Lower leg skin (tissue), 3 donors: Measurements from ENCODE around the gene MYCBP2.

Experiments
- POLR2A ChIP-seq, 2 donors: fragments of 450-650 bp; IDR thresholded peaks; one replicate each; pipeline ENCODE4 v1.6.1; 2016 to 2017; ENCODE audit warnings: antibody characterized with exemption in 2 of 2, mild to moderate bottlenecking in 1 of 2, moderate library complexity in 1 of 2
- TF ChIP-seq, protein P1 (sequence below), 3 donors: fragments of 450-650 bp; IDR thresholded peaks; one replicate each; pipeline ENCODE4 v1.5.1; 2016; ENCODE audit warnings: antibody characterized with exemption in 3 of 3, mild to moderate bottlenecking in 3 of 3, moderate library complexity in 2 of 3

DNA sequence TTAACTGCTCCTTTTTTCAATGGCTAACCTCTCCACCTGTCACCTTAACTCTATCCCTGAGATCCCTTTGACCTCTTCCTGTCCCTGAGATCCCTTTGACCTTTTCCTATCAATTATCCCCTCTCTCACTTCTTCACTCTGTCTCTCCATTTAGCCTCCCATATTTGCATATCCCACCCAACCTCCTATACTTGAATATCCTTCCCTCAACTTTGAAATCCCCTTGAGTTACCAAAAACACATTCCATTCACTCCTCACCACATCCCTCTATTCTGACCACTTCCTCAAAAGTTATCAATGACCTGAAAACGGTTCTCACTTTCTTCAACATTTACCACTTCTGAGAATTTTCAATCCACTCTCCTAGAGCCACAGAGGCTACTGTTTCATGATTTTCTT, 3.0 kb downstream of the MYCBP2 start:
- no peak for TF ChIP-seq POLR2A (IDR thresholded peaks at IDR 0.05)
- TF ChIP-seq, protein P1, sequence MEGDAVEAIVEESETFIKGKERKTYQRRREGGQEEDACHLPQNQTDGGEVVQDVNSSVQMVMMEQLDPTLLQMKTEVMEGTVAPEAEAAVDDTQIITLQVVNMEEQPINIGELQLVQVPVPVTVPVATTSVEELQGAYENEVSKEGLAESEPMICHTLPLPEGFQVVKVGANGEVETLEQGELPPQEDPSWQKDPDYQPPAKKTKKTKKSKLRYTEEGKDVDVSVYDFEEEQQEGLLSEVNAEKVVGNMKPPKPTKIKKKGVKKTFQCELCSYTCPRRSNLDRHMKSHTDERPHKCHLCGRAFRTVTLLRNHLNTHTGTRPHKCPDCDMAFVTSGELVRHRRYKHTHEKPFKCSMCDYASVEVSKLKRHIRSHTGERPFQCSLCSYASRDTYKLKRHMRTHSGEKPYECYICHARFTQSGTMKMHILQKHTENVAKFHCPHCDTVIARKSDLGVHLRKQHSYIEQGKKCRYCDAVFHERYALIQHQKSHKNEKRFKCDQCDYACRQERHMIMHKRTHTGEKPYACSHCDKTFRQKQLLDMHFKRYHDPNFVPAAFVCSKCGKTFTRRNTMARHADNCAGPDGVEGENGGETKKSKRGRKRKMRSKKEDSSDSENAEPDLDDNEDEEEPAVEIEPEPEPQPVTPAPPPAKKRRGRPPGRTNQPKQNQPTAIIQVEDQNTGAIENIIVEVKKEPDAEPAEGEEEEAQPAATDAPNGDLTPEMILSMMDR (IDR thresholded peaks at IDR 0.05), result no peak
